Activated CD8-positive, alpha-beta memory T cell treated with anti-CD3 and anti-CD28 coated beads, Interleukin-2, amount 50 U/mL, for 1 hour (primary cell): ENCODE results near the gene ALCAM.

Source experiments
- DNase-seq: peaks from one replicate; pipeline ENCODE4 v3.0.0-alpha.2; 2020; ENCODE audit errors: extremely low read depth

Gene ALCAM

DNA sequence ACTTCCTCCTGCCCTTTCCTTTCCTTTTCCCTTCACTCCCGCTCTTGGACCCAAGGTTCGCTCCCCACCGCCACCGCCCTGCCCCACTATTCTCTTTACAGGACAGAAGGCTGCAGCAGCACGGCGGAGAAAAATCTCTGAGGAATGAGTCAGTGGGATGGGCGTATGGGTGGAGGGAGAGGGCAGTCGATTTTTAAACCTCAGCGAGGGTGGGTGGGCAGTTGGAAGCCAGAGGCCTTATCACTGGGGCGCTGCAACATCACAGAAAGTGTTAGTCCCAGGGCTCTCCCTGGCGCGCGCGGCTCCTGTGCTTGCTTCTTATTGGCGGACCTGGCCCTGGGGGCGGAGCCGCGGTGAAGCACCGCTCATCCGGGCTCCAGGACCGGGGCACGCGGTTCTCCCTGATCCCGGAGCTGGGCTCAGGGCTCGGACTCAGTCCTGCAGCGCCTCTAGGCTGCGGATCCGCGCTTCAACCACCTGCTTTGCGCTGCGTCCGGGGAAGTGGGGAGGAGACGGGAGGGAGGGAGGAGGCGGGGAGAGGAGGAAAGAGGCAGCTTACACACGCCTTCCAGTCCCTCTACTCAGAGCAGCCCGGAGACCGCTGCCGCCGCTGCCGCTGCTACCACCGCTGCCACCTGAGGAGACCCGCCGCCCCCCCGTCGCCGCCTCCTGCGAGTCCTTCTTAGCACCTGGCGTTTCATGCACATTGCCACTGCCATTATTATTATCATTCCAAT, at the start of gene ALCAM:
Gene ALCAM, plus strand, starts transcription at position 584 of the 737 bp plus-strand sequence.
- no peak for DNase-seq

DNA sequence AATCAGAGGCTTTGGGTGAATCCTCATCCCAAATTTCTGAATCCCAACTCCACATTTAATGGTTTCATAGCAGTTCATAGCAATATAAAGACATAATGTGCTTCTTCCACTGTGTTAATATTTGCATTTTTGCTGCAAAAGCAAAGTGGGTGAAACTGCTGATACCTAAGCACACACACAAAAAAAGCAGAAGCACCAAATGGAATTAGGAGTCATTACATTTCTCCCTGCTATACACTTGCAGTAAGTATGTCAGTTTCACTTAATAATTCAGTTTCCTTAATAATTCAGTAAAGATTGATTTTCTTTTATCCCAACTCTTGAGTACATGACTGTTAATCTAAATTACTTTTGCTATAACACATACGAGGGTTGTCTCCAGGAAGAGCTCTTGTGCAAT, 48.9 kb upstream of the ALCAM start:
- no peak for DNase-seq

DNA sequence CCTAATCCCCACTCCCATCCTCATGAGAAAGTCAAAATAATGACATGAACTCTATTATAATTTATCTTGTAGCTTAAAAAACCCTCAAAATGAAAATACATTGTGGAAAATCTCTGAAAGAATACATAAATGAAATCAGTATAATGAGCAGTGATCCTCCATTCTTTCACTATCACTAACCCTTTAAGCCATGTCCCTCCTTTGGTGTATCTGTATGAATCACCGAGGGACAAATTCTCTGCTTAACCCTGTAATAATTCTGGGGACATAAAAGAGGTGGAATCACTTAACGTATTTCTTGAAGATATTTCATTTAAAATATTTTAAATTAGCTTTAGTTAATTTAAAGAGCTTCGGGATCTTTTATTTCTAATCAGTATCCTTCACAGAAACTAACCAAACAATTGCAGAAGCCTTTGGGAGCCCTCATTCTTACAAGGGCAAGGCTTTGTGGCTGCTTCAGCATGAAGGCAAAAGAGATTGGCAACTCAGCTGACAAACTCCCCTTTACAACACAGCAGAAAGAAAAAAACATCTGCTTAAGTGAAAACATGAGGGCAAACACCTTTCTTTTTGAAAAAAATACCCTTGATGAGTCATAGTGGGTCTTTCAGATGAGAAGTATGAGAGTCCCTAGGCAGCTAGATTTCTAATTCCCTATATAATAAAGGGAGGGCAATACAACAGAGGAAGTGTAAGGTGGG, 44.0 kb upstream of the ALCAM start:
- DNase-seq = no peak

DNA sequence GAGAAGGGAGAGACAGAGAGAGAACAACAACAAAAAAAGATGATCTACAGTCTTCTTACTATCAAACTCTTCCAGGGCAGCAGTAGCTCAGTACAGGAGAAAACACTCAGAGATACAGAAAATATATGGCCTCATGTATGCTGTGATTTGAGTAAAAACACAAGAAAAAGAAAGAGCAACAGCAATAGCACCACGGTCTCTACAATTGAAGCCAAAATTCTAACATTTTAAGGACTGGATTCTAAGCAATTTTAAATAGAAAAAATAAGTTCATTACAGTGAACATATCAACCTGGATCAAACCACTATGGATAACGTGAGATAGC, 43.5 kb upstream of the ALCAM start:
- no peak for DNase-seq

DNA sequence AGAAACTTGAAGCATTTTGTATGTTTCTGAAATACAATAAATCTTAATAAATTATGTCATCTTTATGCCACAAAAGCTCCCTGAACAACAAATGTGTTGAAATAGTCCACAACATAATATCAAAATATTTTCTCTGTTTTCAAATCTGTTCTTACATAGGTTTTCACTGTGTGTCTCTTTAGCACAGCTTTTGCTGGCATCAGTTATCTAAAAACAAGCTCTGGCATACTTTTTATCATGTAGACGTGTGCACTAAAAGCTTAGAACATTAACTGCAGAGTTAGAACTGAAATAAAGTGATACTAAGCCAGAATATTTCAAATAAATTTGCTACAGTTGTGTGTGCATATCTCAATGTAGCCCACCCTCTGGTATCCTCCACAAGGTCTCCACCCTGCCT, 41.8 kb upstream of the ALCAM start:
- DNase-seq = no peak

DNA sequence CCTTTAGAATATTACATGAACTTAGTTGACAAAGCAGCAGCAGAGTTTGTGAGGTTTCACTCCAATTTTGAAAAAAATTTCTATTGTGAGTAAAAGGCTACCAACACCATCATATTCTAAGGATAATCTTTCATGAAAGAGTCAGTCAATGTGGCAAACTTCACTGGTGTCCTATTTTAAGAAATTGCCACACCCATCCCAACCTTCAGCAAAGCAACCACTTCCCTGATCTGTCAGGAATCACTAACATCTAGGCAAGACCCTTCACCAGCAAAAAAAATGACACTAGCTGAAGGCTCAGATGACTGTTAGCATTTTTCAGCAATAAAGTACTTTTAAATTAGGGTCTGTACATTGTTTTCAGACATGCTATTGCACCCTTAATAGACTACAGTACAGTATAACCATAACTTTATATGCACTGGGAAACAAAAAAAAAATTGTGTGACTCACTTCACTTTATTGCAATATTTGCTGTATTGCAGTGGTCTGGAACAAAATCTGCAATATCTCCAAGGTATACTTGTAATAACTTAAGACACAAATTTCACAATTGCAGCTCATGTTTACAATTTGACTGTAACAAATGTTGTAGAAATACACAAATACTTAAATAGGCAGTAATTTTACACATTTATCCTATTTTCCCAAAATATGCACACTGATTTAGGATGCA, 38.9 kb upstream of the ALCAM start:
- no peak for DNase-seq

DNA sequence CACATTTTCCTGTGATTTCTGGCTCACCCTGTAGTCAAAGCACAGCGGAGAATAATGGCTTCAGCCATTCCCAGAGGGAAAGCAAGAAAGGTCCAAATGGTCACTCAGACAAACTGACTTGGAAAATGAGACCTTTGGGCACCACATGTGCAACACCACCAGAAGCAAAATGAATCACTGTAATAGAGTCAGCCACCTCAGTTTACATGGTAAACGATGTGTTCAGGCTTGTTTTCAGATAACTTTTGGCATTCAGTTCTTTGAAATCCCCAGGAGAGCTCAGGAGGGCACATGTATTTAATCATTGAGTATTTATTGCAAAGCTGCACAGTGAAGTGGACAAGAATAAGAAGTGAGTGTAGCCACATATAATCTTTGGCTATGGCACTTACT, 38.4 kb upstream of the ALCAM start:
- no peak for DNase-seq

DNA sequence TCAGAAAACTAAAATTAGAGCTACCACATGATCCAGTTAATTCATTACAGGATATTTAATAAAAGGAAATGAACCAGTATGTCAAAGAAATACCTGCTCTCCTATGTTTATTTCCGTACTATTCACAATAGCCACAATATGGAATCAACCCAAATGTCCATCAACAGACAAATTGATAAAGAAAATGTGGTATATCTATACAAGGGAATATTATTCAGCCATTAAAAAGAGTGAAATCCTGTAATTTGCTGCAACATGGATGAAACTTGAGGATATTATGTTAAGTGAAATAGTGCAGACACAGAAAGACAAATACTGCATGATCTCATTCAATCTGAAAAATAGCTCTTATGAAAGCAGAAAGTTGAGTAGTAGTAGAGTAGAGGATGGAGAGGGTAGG, 33.7 kb upstream of the ALCAM start:
- DNase-seq = no peak

DNA sequence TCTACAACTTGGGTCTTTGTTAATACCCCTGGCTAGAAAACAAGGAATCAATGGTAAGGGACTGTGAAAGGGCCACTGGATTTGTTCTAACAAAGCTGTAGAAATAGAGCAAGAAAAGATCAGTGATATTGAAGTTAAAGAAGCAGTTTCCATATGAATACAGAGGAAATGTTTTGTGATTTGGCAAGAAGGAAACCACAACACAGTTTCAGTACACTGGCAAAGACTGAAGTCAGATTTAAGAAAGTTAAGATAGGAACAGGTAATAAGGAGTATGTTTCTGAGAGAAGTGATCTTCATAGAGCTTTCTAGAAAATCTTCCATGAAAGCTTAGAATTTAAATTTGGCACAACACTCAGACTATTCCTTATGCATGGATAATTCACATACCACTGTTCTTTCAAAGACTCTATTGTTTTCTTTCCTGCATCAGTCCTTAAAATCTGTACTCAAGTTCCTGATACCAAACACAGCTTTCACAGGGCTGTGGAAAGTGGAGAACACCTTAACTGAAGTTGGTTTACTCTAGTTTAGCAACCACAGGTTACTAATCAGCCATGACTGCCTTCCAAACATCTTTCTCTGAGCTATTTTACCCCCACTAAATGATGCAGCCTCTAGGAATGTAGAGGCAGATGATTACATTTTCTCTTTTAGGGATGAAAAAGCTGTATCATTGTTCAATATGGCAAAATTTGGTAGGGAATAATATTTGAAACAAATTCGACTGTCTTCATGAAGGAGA, 32.4 kb upstream of the ALCAM start:
- DNase-seq = no peak

DNA sequence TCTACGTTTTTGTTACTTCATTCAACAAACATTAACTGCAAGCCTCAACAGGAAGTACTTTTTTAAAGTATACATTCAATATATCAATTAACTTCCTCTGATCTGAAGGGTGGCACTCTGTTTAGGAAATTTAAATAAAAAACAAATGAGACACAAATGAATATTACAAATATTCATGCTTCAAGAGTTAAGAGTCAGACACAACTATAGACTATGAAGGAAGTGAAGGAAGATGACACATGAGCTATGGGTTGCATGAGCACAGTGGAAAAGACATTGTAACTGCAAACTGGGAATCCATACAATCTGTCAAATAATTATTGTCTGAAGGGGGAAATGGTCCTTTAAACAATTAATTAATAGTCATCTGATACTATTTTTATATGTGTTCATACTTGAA, 26.8 kb upstream of the ALCAM start:
- no peak for DNase-seq

DNA sequence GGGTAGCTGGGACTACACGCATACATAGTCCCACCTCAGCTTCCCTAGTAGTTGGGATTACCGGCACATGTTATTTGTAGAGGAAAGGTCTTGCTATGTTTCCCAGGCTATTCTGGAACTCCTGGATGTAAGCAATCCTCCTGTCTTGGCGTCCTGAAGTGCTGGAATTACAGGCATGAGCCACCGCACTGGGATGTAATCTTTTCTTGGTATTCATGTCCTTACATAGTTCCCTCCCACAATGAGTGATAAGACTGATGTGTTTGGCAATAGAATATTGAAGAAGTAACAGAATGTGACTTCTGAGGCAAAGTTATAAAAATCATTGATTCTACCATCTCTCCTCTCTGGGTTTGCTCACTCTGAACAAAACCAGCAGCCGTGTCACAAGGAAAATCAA, 22.7 kb upstream of the ALCAM start:
- no peak for DNase-seq

DNA sequence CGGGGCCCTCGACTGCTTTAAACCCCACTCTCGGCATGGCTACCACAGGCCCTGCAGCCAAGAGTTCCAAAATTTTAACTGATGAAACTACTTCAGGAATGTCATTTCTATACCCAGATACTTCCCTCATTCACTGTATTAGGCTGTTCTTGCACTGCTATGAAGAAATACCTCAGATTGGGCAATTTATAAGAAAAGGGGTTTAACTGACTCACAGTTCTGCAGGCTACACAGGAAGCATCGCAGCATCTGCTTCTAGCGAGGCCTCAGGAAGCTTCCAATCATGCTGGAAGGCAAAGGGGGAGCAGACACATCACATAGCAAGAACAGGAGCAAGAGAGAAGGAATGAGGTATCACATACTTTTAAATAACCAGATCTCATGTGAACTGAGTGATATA, 21.6 kb upstream of the ALCAM start:
- DNase-seq = no peak

DNA sequence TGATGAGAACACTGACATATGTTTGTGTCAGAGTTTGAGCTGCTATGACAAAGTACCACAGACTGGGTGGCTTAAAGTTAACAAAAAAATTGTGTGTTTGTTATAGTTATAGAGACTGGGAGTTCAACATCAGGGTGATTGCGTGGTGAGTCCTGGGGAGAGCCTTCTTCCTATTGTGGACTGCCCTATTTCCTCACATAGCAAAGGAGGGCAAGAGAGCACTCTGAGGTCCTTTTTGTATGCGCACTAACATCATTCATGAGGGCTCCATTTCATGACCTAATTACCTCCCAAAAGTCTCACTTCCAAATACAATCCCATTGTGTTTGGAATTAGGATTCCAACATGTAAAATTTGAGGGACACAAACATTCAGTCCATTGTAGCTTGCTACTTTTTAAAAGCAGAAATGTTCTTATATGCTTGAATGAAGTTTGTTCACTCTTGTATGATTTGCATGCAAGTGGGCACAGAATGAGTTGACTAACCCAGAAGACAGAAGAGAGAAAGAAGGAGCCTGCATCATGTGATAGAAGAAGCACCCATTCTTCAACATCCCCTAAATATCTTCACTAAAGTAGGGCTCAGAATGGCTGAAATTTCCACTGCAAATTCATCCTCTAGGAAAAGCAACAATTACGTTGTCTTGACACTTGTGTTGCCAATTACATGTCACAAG, 18.9 kb upstream of the ALCAM start:
- DNase-seq = no peak

DNA sequence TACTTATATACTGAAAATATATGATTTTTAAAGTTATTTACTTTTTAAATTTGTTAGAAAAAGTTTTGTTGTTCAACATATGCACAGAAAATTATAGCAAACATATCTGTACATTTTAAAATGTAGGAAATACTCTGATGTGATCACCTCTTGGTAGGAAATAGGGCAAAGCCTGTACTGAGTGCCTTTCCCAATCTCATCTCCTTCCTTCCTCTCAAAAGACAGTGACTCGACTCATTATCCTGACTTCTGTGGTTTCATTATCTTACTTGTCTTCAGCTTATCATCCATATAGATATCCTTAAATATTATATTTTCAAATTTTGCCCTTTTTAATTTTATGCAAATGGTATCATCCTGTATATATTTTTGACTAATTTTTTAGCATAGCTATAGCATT, 18.4 kb upstream of the ALCAM start:
- no peak for DNase-seq

DNA sequence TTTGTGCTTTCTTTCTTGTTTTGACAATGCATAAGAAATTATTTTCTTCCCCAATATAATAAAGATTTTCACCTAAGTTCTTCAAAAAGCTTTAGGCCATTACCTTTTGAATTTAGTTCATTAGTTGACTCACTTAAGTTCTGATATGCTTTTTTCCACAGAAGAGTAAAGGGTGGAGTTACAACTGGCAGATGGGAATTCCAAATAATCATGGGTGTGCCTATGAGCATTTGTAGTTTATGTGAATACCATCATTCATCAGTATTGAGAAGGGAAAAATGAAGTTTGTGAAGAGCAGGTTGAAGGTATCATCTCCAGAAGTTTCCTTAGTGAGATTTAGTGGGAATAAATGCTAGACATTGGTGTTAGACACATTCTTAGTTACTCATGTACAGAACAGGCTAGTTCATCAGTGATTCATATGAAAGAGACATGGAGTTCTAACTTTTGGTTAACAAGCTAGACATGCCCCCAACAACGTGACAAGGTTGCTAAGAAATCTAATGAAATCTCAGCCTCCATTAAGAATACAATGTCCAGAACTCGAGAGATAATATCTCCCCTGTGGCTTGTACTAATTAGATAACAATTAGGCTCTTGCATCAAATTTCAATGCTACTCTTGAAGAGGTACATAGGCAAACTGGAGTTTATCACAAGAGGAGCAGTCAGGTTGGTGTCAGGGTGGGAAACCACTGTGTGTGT, 16.9 kb upstream of the ALCAM start:
- no peak for DNase-seq

DNA sequence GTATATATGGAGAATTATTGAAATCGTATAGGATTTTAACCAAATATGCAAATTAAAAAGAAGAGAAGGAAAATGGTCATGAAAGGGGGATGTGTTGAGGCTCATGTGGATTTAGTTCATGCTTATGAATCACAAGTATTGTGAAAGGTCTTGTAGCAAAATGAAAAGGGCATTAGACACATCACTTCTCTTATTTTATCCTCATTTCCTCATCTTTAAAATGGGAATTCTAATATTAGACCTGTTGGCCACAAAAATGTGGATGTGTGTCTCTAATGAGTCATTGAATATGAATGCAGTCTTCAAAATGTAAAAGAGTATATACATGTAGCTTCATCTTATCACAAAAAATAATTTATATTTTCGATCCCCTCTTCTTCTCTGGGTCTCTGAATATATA, 14.9 kb upstream of the ALCAM start:
- no peak for DNase-seq

DNA sequence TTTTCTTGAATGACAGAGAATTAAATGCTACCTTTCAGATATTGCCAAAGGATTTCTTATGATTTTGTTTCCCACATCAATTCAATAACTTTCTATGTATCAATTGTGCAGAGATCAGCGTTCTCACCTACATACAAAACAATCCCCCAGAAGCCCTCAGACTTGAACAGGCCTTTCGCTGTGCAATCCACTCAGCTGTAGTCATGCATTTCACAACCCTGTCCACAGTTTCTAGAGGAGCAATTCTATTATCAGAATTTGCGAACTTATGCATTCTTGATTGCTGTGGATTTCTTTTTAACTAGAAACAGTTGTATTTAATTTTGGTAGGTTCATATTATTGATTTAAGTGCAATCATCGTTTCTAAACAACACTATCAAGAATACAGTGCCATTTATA, 13.7 kb upstream of the ALCAM start:
- no peak for DNase-seq

DNA sequence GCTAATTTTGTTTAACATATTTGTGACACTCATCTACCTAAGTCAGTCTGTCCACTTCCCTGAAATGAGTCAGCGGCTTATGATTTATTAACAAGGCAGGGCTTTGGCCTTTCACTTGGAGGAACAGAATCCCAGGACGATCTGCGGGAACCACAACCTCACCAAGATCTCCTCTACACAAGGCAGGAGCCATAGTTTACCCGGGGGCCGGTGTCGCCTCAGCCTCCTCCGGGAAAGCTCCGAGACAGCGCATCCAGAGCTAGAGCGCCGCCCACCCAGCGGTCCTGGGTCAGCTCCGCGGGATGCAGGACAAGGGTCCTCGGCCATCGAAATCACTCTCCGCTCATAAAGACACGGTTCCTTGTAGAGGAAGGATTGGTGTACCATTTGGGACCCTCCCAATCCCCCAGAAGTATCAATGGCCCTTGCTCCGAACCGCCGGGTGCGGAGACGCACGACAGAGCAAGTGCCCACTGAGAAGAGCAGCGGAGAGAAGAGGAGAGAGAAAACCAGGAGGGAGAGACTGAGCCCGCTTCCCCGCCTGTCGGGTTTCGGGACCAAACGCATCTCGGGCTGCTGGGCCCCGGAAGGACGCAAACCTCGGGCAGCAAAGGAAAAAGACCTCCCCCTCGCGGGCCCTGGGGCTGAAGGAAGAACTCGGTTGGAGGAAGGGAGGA, 13.1 kb upstream of the ALCAM start:
- no peak for DNase-seq

DNA sequence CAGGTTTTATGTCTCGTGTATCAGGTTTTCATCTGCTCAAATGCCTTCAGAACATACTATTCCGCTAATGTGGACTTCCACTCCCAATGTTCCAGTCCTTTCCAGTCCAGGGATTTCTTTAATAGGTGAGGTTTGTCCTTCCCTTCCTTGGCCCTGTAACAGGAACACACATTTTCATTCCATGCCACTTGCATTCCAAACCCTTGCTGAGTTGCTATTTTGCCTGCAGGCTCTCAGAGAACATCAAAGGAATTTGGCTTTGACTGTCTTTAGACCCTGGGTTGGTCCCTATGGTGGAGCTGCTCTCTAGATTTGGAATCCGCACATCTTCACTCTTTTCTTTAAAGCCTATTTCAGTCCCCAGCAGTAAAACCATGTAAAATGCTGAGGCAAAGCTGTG, 12.3 kb upstream of the ALCAM start:
- DNase-seq = no peak

DNA sequence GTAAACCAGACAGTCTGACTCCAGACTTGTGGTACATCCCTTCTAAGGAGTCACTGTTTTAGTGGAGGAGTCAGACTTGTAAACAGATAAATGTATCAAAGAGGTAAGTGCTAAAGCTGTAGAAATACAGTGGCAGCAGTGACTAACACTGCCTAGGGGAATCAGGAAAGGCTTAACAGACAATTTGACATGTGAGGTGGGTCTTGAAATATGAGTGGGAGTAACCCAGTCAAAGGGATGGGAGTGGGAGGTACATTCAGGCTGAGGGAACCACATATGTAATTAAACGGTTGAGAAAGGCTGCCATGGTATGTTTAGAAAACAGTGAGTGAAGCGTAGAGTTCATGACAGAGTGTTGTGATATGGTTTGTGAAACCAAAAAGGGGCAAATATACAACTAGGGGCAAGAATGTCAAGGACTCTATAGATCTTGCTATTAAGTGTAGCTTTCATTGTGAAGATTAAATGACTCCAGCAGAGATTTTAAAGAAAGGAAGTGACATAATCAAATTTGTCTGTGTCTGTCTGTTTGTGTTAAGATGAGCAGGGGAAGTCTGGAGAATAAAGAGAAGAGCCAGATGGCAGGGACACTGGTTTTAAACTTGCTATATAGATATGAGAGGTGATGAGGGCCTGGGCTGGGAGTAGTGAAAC, 11.2 kb upstream of the ALCAM start:
- DNase-seq = no peak
